Endothelial cell (in vitro differentiated cells): Measurements from ENCODE around the gene AKAP13. TPM values are rescaled to one million over a fixed set of nuclear protein-coding genes. Genes with fewer than 3 reads are reported as not detected.
"Not testable (repeated sequence)": the region's sequence is repeated elsewhere in the genome, so short reads cannot be mapped to it uniquely, and the experiment has no call there.

ENCODE experiments used
- DNase-seq: peaks from one replicate; pipeline ENCODE4 v3.0.0; 2021; ENCODE audit warnings: low spot score
- H3K27ac Mint-ChIP-seq: one replicate; pipeline ENCODE4 v1.8.0; 2021; ENCODE audit warnings: mixed read lengths, inconsistent platforms; ENCODE audit not compliant: unreplicated experiment
- H3K27me3 Mint-ChIP-seq: one replicate; pipeline ENCODE4 v1.8.0; 2021; ENCODE audit warnings: mild to moderate bottlenecking, moderate library complexity, mixed read lengths, inconsistent platforms; ENCODE audit not compliant: unreplicated experiment
- H3K36me3 Mint-ChIP-seq: one replicate; pipeline ENCODE4 v1.8.0; 2021; ENCODE audit warnings: mild to moderate bottlenecking, low read depth, mixed read lengths, inconsistent platforms; ENCODE audit not compliant: unreplicated experiment
- H3K4me1 Mint-ChIP-seq: one replicate; pipeline ENCODE4 v1.8.0; 2021; ENCODE audit warnings: mild to moderate bottlenecking, mixed read lengths, inconsistent platforms; ENCODE audit not compliant: unreplicated experiment
- H3K4me3 Mint-ChIP-seq: one replicate; pipeline ENCODE4 v1.8.0; 2021; ENCODE audit warnings: mild to moderate bottlenecking, mixed read lengths, inconsistent platforms; ENCODE audit not compliant: unreplicated experiment
- H3K9me3 Mint-ChIP-seq: one replicate; pipeline ENCODE4 v1.8.0; 2021; ENCODE audit warnings: mixed read lengths, inconsistent platforms; ENCODE audit not compliant: unreplicated experiment
- CTCF ChIP-seq: fragments of 200-600 bp; sonication (generic); IDR thresholded peaks from one replicate; pipeline ENCODE4 v1.5.0; 2021; ENCODE audit warnings: antibody characterized with exemption; ENCODE audit not compliant: unreplicated experiment
- total RNA-seq: library from RNA; stranded (reverse); fragmentation: NEBNext Ultra II Directional; extraction: Animal tissue kit (Norgen Biotek cat#: 25700); gene quantifications from one replicate; pipeline ENCODE4 v1.2.1, GENCODE V29; 2021; ENCODE audit not compliant: unreplicated experiment

The AKAP13 gene
- total RNA-seq, 1 donor from 2014 or later = 249 TPM

GRCh38 chr15:85485956-85486567 is 105.7 kb downstream of the AKAP13 start:
- peak overlapping the region; percentile 32 for H3K27ac Mint-ChIP-seq
- TF ChIP-seq CTCF = peak; percentile 81
- peaks cover 7% of the 10 kb centered on the region for H3K36me3 Mint-ChIP-seq
- peaks cover 60% of the 10 kb centered on the region for H3K4me1 Mint-ChIP-seq
- DNase-seq = peak; percentile 59
- no peaks in the 10 kb centered on the region for H3K9me3 Mint-ChIP-seq
- H3K4me3 Mint-ChIP-seq = no peak overlapping the region
- peaks cover 5% of the 10 kb centered on the region for H3K27me3 Mint-ChIP-seq

- not testable (repeated sequence) for H3K27ac Mint-ChIP-seq, H3K9me3 Mint-ChIP-seq, H3K27me3 Mint-ChIP-seq, DNase-seq, H3K36me3 Mint-ChIP-seq
- Mint-ChIP-seq H3K4me3 (peak overlapping the region; percentile 30), H3K4me1 (peaks cover 46% of the 10 kb centered on the region)
Measured at GRCh38 chr15:85487796-85488195, 107.4 kb downstream of the AKAP13 start.

GRCh38 chr15:85488997-85489396 is 108.6 kb downstream of the AKAP13 start:
- Mint-ChIP-seq H3K4me1 (peaks cover 43% of the 10 kb centered on the region), H3K9me3 (no peaks in the 10 kb centered on the region), H3K4me3 (no peak overlapping the region), H3K27me3 (peaks cover 1% of the 10 kb centered on the region), H3K36me3 (peaks cover 7% of the 10 kb centered on the region), H3K27ac (peak overlapping the region; percentile 63)
- DNase-seq = no peak
- TF ChIP-seq CTCF = no peak

GRCh38 chr15:85489773-85490493 is 109.5 kb downstream of the AKAP13 start:
- no peak for TF ChIP-seq CTCF
- no peak for DNase-seq
- Mint-ChIP-seq H3K9me3 (no peaks in the 10 kb centered on the region), H3K36me3 (peaks cover 7% of the 10 kb centered on the region), H3K27me3 (peaks cover 1% of the 10 kb centered on the region), H3K4me3 (no peak overlapping the region), H3K4me1 (peaks cover 44% of the 10 kb centered on the region), H3K27ac (no peak overlapping the region)

GRCh38 chr15:85490856-85491255 is 110.5 kb downstream of the AKAP13 start:
- Mint-ChIP-seq H3K9me3 (no peaks in the 10 kb centered on the region), H3K36me3 (peaks cover 7% of the 10 kb centered on the region), H3K4me3 (no peak overlapping the region), H3K27me3 (peaks cover 1% of the 10 kb centered on the region), H3K27ac (no peak overlapping the region), H3K4me1 (peaks cover 45% of the 10 kb centered on the region)
- no peak for DNase-seq
- no peak for TF ChIP-seq CTCF
